ENCODE results near the gene ZBTB34. TPM values are rescaled to one million over a fixed set of nuclear protein-coding genes. Genes with fewer than 3 reads are reported as not detected.

ZBTB34 gene
- total RNA-seq, 2 donors from 2014 or later: 7.3 to 9.6 TPM

DNA sequence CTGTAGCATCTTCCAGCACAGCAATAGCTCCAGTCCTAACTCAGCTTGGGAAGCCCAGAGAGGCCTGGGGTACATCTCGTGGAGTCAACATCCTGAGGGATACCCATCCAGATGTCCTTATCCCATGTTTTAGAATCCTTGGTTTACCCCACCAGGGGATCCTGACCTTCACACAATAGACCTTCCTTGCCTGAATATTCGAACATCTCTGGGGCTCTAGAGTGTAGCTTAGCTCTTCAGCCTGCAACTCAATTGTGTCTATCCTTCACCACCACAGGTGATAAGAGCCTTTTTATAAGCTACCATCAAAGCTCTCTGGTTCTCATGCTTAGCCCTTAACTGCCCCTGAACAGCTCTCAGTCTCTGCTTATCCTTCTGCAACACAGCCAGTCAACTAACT lies 46.6 kb downstream of the ZBTB34 start:
- DNase-seq (ENCODE audit: low spot score): no peak
- intact Hi-C loops (cut with DNase I): no loop called here

DNA sequence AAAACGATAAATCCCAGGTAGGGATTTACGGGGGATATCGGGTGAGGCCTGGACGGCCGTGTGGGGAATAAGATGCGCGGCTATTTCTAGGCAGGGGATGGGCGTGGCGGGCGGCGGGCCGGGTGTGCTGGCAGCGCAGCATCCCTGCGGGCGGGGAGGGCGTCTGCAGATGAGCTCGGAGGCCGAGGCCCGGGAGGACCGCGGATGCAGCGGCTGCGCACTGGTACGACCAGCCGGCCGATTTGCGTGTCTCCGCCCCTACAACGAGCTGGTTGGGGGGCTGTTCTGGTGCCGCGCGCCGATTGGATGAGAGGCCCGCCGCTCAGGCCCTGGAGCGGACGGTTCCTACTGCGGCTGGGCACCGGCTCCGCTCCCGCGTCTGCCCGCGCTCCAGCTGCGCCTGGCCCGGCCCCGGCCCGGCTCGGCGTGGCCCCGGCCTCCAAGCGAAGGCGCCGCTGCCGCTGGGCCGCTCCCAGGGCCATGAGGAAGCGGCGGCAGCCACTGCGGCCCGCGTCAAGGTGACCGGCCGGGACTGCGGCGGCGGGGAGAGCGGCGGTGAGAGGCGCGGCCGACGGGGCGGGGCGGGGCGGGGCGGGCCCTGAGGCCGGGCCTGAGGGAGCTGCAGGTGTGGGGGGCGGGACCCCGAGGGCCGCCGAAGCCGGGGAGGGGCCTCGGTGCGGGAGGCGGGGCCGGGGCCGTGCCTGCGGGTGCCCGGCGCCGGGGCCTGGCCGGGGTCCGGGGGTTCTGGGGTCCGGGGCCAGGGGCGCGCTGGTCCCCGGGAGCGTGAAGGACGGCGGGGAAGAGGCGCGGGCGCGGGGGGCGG lies 54.2 kb downstream of the ZBTB34 start, which contains the start of gene RALGPS1:
TSS of gene RALGPS1 (plus strand) at position 325 of the 823 bp plus-strand sequence. CDS start 47,508 bp downstream, outside the sequence.
- intact Hi-C loops (cut with DNase I): no loop called here
- peak; percentile 97 for DNase-seq (ENCODE audit: low spot score)

- peak; percentile 82 for DNase-seq (ENCODE audit: low spot score)
- intact Hi-C loops (cut with DNase I): no loop called here
These were observed 54.9 kb downstream of the ZBTB34 start for GRCh38 chr9:126915281-126915816.

DNA sequence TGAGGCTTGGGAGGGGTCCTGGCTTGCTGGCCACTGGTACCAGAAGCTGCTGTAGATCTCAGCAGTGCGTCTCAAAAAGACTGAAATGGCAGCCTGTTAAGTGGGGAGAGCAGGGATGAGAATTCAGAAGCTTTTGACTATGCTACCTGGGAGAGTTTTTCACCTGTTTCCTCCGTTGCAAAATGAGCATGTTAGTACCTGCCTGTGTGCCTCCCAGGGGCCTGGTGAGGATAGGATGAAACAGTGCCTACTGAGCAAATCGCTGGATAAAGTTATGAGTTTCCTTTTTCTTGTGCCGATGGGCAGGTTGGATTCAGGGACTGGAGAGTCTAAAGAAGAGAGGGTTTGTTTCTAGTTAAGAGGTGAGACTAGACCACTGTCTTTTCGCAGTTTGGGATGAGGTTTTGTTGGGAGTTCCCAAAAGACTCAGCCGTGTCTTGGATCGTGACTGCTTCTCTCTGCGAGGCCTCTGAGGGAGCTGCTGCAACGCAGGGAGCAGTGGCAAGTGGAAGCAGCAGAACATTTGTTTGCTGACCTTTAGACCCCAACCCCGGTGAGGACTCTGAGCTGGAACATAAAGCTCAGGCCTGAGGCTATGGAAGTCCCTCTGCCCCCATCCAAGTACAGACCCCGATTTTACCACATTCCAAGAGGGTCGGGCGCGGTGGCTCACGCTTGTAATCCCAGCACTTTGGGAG lies 55.6 kb downstream of the ZBTB34 start:
- intact Hi-C loops (cut with DNase I): no loop called here
- no peak for DNase-seq (ENCODE audit: low spot score)

DNA sequence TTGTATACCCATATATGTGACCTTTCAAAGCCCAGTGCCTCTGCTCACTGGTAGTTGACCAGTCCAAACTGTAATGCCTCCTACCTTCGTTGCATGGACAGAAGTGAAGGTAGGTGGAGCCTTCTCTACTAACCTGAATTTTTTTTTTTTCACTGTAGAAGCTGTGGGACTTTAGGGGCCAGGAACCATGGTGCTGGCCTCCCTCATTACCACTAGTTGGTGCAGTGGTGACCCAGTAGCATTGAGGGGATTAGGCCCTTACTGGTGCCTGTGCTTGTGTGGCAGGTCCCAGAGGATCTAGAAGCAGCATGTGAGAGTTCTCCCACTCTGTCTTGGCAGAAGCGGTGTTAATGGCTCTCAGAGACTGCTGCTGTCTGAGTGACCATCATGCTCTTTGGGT lies 56.5 kb downstream of the ZBTB34 start:
- no peak for DNase-seq (ENCODE audit: low spot score)

GRCh38 chr9:126919193-126919592 lies 58.8 kb downstream of the ZBTB34 start:
- DNase-seq (ENCODE audit: low spot score): no peak
- intact Hi-C loops (cut with DNase I): no loop called here

More for the DNA sequence above, 56.5 kb downstream of the ZBTB34 start:
- intact Hi-C loops (cut with DNase I): no loop called here

- intact Hi-C loops (cut with DNase I): no loop called here
- no peak for DNase-seq (ENCODE audit: low spot score)
These were observed 65.4 kb downstream of the ZBTB34 start for GRCh38 chr9:126925876-126926275.

- intact Hi-C loops (cut with DNase I): no loop called here
- DNase-seq (ENCODE audit: low spot score): no peak
These were observed 65.9 kb downstream of the ZBTB34 start for GRCh38 chr9:126926364-126926763.

DNA sequence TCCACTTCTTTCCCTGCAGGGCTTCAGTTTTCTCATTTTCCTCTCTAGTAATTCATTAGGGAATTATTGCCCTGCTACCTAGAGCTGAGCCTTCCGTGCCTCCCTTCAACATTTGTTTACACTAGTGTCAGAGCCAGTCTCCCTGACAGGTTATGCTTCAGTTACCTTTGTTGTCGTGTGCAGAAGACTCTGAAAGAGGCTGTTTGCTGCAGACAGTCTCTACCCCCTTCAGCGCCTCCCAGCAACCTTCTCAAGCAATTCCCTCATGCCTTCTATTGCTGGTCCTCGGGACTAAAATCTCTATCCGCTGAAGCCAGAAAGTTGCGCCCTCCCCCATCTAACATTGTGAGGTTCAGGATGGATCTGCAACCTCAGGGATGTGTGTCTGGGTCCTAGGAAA lies 67.0 kb downstream of the ZBTB34 start:
- intact Hi-C loops (cut with DNase I): no loop called here
- no peak for DNase-seq (ENCODE audit: low spot score)

GRCh38 chr9:126932871-126933321 lies 72.5 kb downstream of the ZBTB34 start:
- intact Hi-C loops (cut with DNase I): loop anchor here in 1 of 2 donors (10.0 kb wide), 1 partner anchor 442 kb away; no protein-coding TSS in a partner anchor
- DNase-seq (ENCODE audit: low spot score): no peak

GRCh38 chr9:126933334-126933980 lies 73.0 kb downstream of the ZBTB34 start:
- intact Hi-C loops (cut with DNase I): loop anchor here in 1 of 2 donors (10.0 kb wide), 1 partner anchor 441 kb away; no protein-coding TSS in a partner anchor
- no peak for DNase-seq (ENCODE audit: low spot score)

DNA sequence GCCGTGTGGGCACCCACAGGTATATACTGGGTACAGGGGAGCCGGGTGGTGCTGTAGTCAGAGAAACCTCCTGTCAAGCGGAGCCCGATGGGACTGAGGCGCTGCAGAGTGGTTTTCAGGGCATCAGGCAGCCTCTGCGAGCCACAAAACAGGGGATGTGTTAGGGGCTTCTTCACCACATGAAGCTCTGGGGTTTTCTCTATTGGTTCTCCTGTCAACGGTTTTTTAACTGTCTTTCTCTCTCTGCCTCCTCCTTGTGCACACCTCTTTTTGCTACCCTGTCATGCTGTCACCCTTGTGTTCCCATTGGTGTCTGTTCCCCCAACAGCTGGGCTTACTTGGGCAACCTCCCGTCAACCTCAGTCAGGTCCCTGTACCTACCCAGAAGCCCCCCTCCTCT lies 74.0 kb downstream of the ZBTB34 start:
- intact Hi-C loops (cut with DNase I): loop anchor here in 1 of 2 donors (10.0 kb wide), 1 partner anchor 440 kb away; no protein-coding TSS in a partner anchor
- DNase-seq (ENCODE audit: low spot score): no peak

Other genes starting within 250 kb of the ZBTB34 start
- 1 to 10 TPM; 1.4 to 1.6 TPM for gene LMX1B, start 246.7 kb upstream of the ZBTB34 start, total RNA-seq
- gene ZBTB43, start 55.6 kb upstream of the ZBTB34 start, total RNA-seq: 10 to 100 TPM; 15.8 to 18.0 TPM
- gene RALGPS1, start 54.1 kb downstream of the ZBTB34 start, total RNA-seq: 1 to 10 TPM; 6.4 to 7.8 TPM